Calu3 (cell line): ENCODE data around the gene CFP. TPM values are rescaled to one million over a fixed set of nuclear protein-coding genes. Genes with fewer than 3 reads are reported as not detected.

Source experiments
- BruUV-seq: library from RNA; stranded (reverse); fragments of 400-500 nt; replicated peaks from 2 replicates; lab custom pipeline; 2021; lab: Mats Ljungman, UMichigan
- CTCF ChIA-PET: fragments of 300-600 bp; sonication (Branson Sonifier 250); formaldehyde crosslinking; loops from one replicate; lab custom pipeline; 2022; ENCODE audit warnings: antibody characterized with exemption; lab: Charles Lee
- DNase-seq: peaks from one replicate; pipeline ENCODE4 v3.0.0; 2022
- H3K27ac Mint-ChIP-seq: one replicate; pipeline ENCODE4 v1.8.0; 2022; ENCODE audit warnings: mixed read lengths; ENCODE audit not compliant: unreplicated experiment
- H3K27me3 Mint-ChIP-seq: one replicate; pipeline ENCODE4 v1.8.0; 2022; ENCODE audit warnings: mixed read lengths; ENCODE audit not compliant: unreplicated experiment
- H3K36me3 Mint-ChIP-seq: one replicate; pipeline ENCODE4 v1.8.0; 2022; ENCODE audit warnings: mild to moderate bottlenecking, moderate library complexity, mixed read lengths; ENCODE audit not compliant: insufficient read depth, unreplicated experiment
- H3K4me1 Mint-ChIP-seq: one replicate; pipeline ENCODE4 v1.8.0; 2022; ENCODE audit warnings: mild to moderate bottlenecking, low read depth, mixed read lengths; ENCODE audit not compliant: unreplicated experiment
- H3K4me3 Mint-ChIP-seq: one replicate; pipeline ENCODE4 v1.8.0; 2022; ENCODE audit warnings: mild to moderate bottlenecking, low read depth, moderate library complexity, mixed read lengths; ENCODE audit not compliant: unreplicated experiment
- H3K9me3 Mint-ChIP-seq: one replicate; pipeline ENCODE4 v1.8.0; 2022; ENCODE audit warnings: low read depth, mixed read lengths; ENCODE audit not compliant: unreplicated experiment
- intact Hi-C: fragments of 100-400 bp; cut with micrococcal nuclease; formaldehyde crosslinking; loops from one replicate; pipeline ENCODE4 v1.10.0; 2022; ENCODE audit not compliant: unreplicated experiment
- total RNA-seq: library from RNA; stranded (reverse); gene quantifications from 2 replicates; pipeline ENCODE4 v1.2.3, GENCODE V29; 2022
- TF ChIP-seq, protein P1 (sequence below): fragments of 200-600 bp; IDR thresholded peaks from one replicate; pipeline ENCODE4 v1.8.0; 2022; ENCODE audit warnings: antibody characterized with exemption; ENCODE audit not compliant: unreplicated experiment

Gene CFP
- total RNA-seq, 1 experiment from 2014 or later: 1.2 TPM

GRCh38 chrX:47590984-47591383 is 38.7 kb downstream of the CFP start:
- intact Hi-C loops: no loop called here
- Mint-ChIP-seq H3K4me3 (no peak overlapping the region), H3K27me3 (no peaks in the 10 kb centered on the region), H3K4me1 (peaks cover 9% of the 10 kb centered on the region), H3K9me3 (no peaks in the 10 kb centered on the region), H3K36me3 (peaks cover 6% of the 10 kb centered on the region), H3K27ac (no peak overlapping the region)
- CTCF ChIA-PET: no interaction called here
- no peak for DNase-seq
- BruUV-seq: no TSS peak
- TF ChIP-seq, protein P1, sequence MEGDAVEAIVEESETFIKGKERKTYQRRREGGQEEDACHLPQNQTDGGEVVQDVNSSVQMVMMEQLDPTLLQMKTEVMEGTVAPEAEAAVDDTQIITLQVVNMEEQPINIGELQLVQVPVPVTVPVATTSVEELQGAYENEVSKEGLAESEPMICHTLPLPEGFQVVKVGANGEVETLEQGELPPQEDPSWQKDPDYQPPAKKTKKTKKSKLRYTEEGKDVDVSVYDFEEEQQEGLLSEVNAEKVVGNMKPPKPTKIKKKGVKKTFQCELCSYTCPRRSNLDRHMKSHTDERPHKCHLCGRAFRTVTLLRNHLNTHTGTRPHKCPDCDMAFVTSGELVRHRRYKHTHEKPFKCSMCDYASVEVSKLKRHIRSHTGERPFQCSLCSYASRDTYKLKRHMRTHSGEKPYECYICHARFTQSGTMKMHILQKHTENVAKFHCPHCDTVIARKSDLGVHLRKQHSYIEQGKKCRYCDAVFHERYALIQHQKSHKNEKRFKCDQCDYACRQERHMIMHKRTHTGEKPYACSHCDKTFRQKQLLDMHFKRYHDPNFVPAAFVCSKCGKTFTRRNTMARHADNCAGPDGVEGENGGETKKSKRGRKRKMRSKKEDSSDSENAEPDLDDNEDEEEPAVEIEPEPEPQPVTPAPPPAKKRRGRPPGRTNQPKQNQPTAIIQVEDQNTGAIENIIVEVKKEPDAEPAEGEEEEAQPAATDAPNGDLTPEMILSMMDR: no peak

DNA sequence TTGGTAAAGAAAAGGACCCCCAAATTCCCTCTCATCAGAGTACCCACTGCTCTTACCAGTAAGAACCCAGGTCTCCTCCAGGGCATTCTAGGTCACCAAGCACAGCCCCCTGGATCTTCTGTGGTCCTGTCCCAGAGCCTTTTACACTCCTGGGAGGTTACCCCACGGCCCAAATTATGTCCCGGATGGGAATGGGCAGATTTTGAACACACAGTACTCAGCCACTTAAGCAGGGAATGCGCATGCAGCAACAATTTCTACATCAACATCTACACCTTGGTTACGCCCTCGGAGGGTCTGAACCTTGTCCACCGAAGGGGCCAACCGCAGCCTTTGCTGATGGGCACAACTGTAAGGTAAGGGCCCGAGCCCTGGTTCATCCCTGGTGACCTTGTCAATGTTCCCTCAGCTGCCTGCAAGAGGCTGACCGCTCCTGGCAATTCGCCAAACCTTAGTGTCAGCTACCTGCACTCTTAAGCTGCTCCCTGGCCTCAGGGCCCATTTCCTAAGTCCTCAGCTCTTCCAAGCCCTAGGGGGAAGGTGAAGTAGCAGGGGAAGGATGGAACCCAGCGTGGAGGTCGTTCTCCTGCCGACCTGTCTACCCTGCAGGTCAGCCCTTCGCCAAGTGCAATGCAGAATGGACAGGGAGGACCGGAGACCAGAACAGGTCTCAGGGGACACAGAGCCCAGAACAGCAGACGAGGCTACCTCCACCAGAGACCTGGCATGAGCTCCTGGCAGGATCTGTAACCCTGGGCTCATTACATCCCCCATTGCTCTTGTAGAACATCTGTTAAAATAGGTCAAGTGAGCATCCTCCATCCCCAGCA is 41.6 kb downstream of the CFP start:
- CTCF ChIA-PET: no interaction called here
- Mint-ChIP-seq H3K4me3 (no peak overlapping the region), H3K27ac (no peak overlapping the region), H3K27me3 (no peaks in the 10 kb centered on the region), H3K36me3 (peaks cover 16% of the 10 kb centered on the region), H3K9me3 (no peaks in the 10 kb centered on the region), H3K4me1 (peaks cover 27% of the 10 kb centered on the region)
- TF ChIP-seq, protein P1: no peak
- DNase-seq: no peak
- intact Hi-C loops: no loop called here
- no TSS peak for BruUV-seq

GRCh38 chrX:47587091-47587891 is 42.4 kb downstream of the CFP start:
- BruUV-seq: no TSS peak
- TF ChIP-seq, protein P1: no peak
- no peak for DNase-seq
- Mint-ChIP-seq H3K27ac (no peak overlapping the region), H3K27me3 (no peaks in the 10 kb centered on the region), H3K36me3 (peaks cover 20% of the 10 kb centered on the region), H3K4me1 (peaks cover 27% of the 10 kb centered on the region), H3K9me3 (no peaks in the 10 kb centered on the region), H3K4me3 (no peak overlapping the region)
- CTCF ChIA-PET: no interaction called here
- intact Hi-C loops: no loop called here

- no peak for DNase-seq
- intact Hi-C loops: no loop called here
- H3K27ac Mint-ChIP-seq: no peak overlapping the region
- no peaks in the 10 kb centered on the region for H3K27me3 Mint-ChIP-seq
- CTCF ChIA-PET: no interaction called here
- peaks cover 31% of the 10 kb centered on the region for H3K36me3 Mint-ChIP-seq
- H3K9me3 Mint-ChIP-seq: no peaks in the 10 kb centered on the region
- no TSS peak for BruUV-seq
- no peak overlapping the region for H3K4me3 Mint-ChIP-seq
- TF ChIP-seq, protein P1: no peak
- H3K4me1 Mint-ChIP-seq: peaks cover 36% of the 10 kb centered on the region
Observed at GRCh38 chrX:47586043-47586787, 43.5 kb downstream of the CFP start.
